GM13977 (cell line): ENCODE data around the gene MEF2C.

ENCODE experiments used
- DNase-seq: peaks from one replicate; pipeline ENCODE4 v3.0.0; 2012; ENCODE audit warnings: low spot score
- CTCF ChIP-seq: IDR thresholded peaks from 2 replicates; pipeline ENCODE4 v1.5.1; 2012; ENCODE audit warnings: mild to moderate bottlenecking, control low read depth; ENCODE audit not compliant: insufficient read depth; ENCODE audit errors: extremely low read depth, missing control alignments
- in situ Hi-C: fragments of 300-500 bp; cut with MboI; formaldehyde crosslinking; loops from one replicate; pipeline ENCODE4 v1.12.0; 2022; ENCODE audit warnings: low sequenced_read_pairs, low pct_unique_long_range_greater_than_20kb, mixed read lengths, inconsistent platforms; ENCODE audit not compliant: unreplicated experiment

MEF2C gene

GRCh38 chr5:88840495-88840894, 42.5 kb downstream of the MEF2C start:
- DNase-seq: no peak
- in situ Hi-C loops: loop anchor here (25.0 kb wide), 1 partner anchor 1422 kb away; no protein-coding TSS in a partner anchor
- no peak for TF ChIP-seq CTCF

GRCh38 chr5:88839238-88839637, 43.7 kb downstream of the MEF2C start:
- in situ Hi-C loops: loop anchor here (25.0 kb wide), 1 partner anchor 1423 kb away; no protein-coding TSS in a partner anchor
- TF ChIP-seq CTCF: no peak
- no peak for DNase-seq

- in situ Hi-C loops: loop anchor here (25.0 kb wide), 1 partner anchor 1424 kb away; no protein-coding TSS in a partner anchor
- no peak for TF ChIP-seq CTCF
- no peak for DNase-seq
These were observed 44.5 kb downstream of the MEF2C start for GRCh38 chr5:88838500-88838899.

GRCh38 chr5:88837817-88838216, 45.2 kb downstream of the MEF2C start:
- no peak for TF ChIP-seq CTCF
- DNase-seq: no peak
- in situ Hi-C loops: loop anchor here (25.0 kb wide), 1 partner anchor 1424 kb away; no protein-coding TSS in a partner anchor

- in situ Hi-C loops: loop anchor here (25.0 kb wide), 1 partner anchor 1425 kb away; no protein-coding TSS in a partner anchor
- DNase-seq: no peak
- TF ChIP-seq CTCF: no peak
These were observed 45.8 kb downstream of the MEF2C start for GRCh38 chr5:88837222-88837621.

- in situ Hi-C loops: loop anchor here (25.0 kb wide), 1 partner anchor 1426 kb away; no protein-coding TSS in a partner anchor
- no peak for DNase-seq
- no peak for TF ChIP-seq CTCF
These were observed 46.7 kb downstream of the MEF2C start for GRCh38 chr5:88836195-88836838.
